Epidermal melanocyte (primary cell): ENCODE measurements around the gene SEMA4D.

Experiments used
- DNase-seq: peaks from one replicate; pipeline ENCODE4 v3.0.0; 2011; ENCODE audit warnings: low spot score; ENCODE audit not compliant: insufficient read length

Gene SEMA4D

GRCh38 chr9:89501311-89501898, 3.5 kb upstream of the SEMA4D start:
- no peak for DNase-seq

GRCh38 chr9:89500008-89500407, 2.1 kb upstream of the SEMA4D start:
- DNase-seq = no peak

DNA sequence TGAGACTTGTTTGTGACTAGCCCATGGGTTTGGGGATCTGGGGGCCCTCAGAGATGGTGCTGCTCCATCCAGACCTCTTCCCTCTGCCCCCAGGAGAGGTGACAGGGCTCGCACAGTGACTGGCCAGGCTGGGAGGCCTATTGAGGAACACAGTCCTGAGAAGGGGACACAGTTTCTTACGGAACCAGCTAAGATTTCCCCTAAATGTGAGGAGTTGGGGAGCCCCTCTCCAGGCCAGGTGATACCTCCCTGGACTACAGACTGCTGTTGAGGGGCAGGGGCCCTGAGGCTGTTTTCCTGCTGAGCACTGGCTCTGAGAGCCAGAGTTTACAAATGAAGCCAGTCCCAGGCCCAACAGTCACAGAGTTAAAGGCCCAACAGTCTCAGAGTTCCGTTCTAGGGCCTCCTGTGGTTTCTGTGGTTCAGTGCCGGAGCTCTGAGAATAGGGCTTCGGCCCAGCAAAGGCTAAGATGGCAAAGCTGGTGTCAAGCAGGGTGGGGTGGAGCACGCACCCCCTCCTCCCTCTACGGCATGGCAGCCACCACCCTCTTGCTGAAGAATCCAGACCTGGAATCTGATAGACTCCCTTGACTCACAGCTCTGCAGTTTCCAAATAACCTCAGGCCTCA, 1.1 kb upstream of the SEMA4D start:
- DNase-seq = no peak

DNA sequence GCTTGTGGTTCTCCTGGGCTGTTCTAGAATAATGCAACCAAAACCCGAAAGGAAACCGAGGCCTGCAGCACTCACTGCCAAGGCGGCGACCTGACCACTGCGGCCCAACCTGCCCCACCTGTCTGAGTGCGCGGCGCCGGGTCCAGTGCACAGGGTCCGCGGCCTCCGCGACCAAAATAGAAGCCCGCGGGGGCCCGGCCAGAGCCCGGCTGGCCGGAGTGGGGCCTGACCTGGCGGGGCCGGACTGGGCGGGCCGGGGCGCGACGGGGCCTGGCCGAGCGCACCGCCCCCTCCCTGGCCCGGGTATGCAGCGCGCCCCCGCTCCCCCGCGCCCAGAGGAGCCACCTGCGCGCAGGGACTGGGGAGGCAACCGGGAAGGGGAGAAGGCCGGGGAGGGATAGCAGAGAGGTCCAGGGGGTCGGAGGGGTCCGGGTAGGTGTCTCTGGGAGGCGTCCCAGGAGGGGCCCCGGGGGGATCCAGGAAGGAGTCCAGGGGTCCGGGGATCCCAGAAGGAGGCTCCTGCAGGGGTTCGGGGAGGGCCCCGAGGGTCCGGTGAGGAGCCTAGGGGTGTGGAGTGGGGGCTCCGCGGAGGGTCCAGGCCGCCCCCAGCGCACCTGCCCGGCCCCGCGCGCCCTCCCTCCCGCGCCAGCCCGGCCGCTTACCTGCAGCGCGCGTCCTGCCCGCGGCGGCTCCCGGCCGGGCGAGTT, 503 bp downstream of the SEMA4D start:
- DNase-seq = peak; percentile 3

DNA sequence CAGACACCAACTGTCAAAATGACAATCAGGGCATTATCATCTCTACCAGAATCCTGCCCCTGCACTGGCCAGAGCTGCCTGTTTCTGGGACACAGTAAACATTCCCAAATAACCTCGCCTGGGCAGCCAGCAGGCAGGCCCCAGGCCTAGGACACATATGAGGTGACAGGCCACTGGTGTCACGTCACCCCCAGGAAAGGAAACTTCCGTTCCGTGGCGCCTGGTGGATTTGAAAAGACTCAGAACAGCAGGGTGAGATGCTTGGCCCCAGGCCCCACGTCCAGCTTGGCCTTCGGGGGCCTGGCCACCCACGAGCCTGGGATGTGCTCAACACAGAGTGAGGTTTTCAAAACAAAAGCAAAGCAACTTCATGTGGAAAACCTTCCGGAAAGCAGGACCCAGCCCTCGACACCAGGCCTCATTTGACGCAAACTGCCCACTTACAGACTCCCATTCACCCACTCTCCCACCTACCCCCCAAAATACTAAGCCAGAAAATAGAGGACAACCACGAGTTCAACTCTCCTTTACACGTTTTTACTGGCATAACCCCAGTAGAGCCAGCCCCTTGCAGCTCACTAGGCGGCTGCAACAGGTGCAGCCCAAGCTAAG, 1.2 kb downstream of the SEMA4D start:
- peak; percentile 5 for DNase-seq

- DNase-seq = peak; percentile 7
Measured at GRCh38 chr9:89495824-89496560, 1.9 kb downstream of the SEMA4D start.

GRCh38 chr9:89494199-89494598, 3.7 kb downstream of the SEMA4D start:
- no peak for DNase-seq

GRCh38 chr9:89493671-89494070, 4.2 kb downstream of the SEMA4D start:
- no peak for DNase-seq

GRCh38 chr9:89493181-89493580, 4.7 kb downstream of the SEMA4D start:
- no peak for DNase-seq

GRCh38 chr9:89492586-89492985, 5.3 kb downstream of the SEMA4D start:
- DNase-seq = no peak

GRCh38 chr9:89491694-89492093, 6.2 kb downstream of the SEMA4D start:
- no peak for DNase-seq

GRCh38 chr9:89489548-89490530, 8.1 kb downstream of the SEMA4D start:
- no peak for DNase-seq

GRCh38 chr9:89488936-89489335, 9.0 kb downstream of the SEMA4D start:
- no peak for DNase-seq

- no peak for DNase-seq
Measured at GRCh38 chr9:89488131-89488530, 9.8 kb downstream of the SEMA4D start.

GRCh38 chr9:89486681-89487080, 11.2 kb downstream of the SEMA4D start:
- DNase-seq = no peak

DNA sequence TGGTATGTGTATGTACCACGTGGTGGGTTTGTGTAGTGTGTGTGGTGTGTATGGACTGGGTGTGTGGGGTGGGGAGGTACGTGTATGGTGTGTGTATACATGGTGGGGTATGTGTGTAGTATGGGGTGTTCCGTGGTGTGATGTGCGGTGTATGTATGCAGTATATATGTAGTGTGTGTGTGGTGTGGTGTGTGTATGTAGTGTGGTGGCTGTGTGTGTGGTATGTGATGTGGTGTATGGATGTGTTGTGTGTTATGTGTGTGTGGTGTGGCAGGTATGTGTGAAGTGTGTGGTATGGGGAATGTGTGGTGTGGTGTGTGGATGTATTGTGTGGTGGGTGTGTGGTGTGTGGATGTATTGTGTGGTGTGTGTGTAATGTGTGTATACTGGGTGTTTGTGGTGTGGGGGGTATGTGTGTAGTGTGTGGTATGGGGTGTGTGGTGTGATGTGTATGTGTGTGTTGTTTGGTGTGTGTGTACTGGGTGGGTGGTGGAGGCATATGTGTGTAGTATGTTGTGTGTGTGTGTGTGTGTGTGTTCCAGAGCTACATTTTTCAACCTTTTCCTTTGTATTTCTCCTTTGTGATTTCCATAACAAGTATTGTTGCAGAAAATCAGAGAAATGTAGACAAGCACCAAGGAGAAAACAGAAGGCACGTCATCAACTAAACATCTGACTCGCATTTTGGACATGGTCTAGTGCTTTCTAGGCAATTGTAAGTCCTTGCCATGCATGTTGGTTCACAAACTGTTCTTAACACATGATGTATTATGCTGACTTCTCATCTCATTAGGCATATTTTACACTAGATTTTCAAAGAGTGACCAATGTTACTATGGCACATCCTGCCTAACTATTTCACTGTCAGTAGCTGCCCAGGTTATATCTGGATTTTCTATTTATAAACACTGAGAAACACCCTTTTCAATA, 13.2 kb downstream of the SEMA4D start:
- no peak for DNase-seq

- no peak for DNase-seq
Measured at GRCh38 chr9:89483592-89484474, 14.1 kb downstream of the SEMA4D start.

- no peak for DNase-seq
Measured at GRCh38 chr9:89482901-89483361, 15.0 kb downstream of the SEMA4D start.
